IPS-15b (cell line): ENCODE measurements around the gene DOK5.
"Not testable (repeated sequence)": the region's sequence is repeated elsewhere in the genome, so short reads cannot be mapped to it uniquely, and the experiment has no call there.

ENCODE experiments used
- H3K27me3 ChIP-seq: one replicate; pipeline ENCODE4 v1.6.1; 2013; ENCODE audit warnings: low read length; ENCODE audit not compliant: control insufficient read depth, insufficient read depth
- H3K36me3 ChIP-seq: one replicate; pipeline ENCODE4 v1.6.1; 2013; ENCODE audit warnings: low read length; ENCODE audit not compliant: control insufficient read depth, insufficient read depth
- H3K4me1 ChIP-seq: one replicate; pipeline ENCODE4 v1.6.1; 2013; ENCODE audit warnings: mild to moderate bottlenecking, low read length; ENCODE audit not compliant: control insufficient read depth, insufficient read depth
- H3K4me3 ChIP-seq: one replicate; pipeline ENCODE4 v1.5.1; 2013; ENCODE audit warnings: low read depth, low read length
- H3K9ac ChIP-seq: one replicate; pipeline ENCODE4 v1.6.1; 2013; ENCODE audit warnings: low read depth, mild to moderate bottlenecking, low read length
- H3K9me3 ChIP-seq: one replicate; pipeline ENCODE4 v1.6.1; 2013; ENCODE audit warnings: mild to moderate bottlenecking, low read length; ENCODE audit not compliant: control insufficient read depth, insufficient read depth

DOK5 gene

GRCh38 chr20:54475334-54476168 lies at the start of gene DOK5:
DOK5 (plus strand) TSS chr20:54475593; CDS start chr20:54475947, 354 bp downstream.
- Histone ChIP-seq H3K4me3 (peak within 1 kb of the TSS; percentile 88), H3K9me3 (no peaks in the 10 kb centered on the region), H3K9ac (no peak within 1 kb of the TSS), H3K36me3 (no peaks in the 10 kb centered on the region), H3K4me1 (peaks cover 3% of the 10 kb centered on the region), H3K27me3 (peaks cover 26% of the 10 kb centered on the region)

GRCh38 chr20:54429364-54429763 lies 46.0 kb upstream of the DOK5 start:
- no peak overlapping the region for H3K9ac ChIP-seq

GRCh38 chr20:54431156-54431944 lies 44.0 kb upstream of the DOK5 start:
- Histone ChIP-seq H3K4me1 (no peaks in the 10 kb centered on the region), H3K9me3 (no peaks in the 10 kb centered on the region), H3K4me3 (no peak overlapping the region), H3K27me3 (no peaks in the 10 kb centered on the region), H3K36me3 (no peaks in the 10 kb centered on the region), H3K9ac (no peak overlapping the region)

More at GRCh38 chr20:54429364-54429763, 46.0 kb upstream of the DOK5 start:
- Histone ChIP-seq H3K27me3 (no peaks in the 10 kb centered on the region), H3K4me3 (no peak overlapping the region), H3K9me3 (no peaks in the 10 kb centered on the region), H3K36me3 (no peaks in the 10 kb centered on the region), H3K4me1 (no peaks in the 10 kb centered on the region)

- H3K4me3 ChIP-seq: no peak overlapping the region
- no peaks in the 10 kb centered on the region for H3K27me3 ChIP-seq
- no peaks in the 10 kb centered on the region for H3K4me1 ChIP-seq
- H3K9ac ChIP-seq: no peak overlapping the region
- H3K36me3 ChIP-seq: no peaks in the 10 kb centered on the region
- H3K9me3 ChIP-seq: no peaks in the 10 kb centered on the region
Observed at GRCh38 chr20:54432966-54433365, 42.4 kb upstream of the DOK5 start.

- Histone ChIP-seq H3K36me3 (no peaks in the 10 kb centered on the region), H3K27me3 (no peaks in the 10 kb centered on the region), H3K9me3 (no peaks in the 10 kb centered on the region), H3K9ac (no peak overlapping the region), H3K4me1 (no peaks in the 10 kb centered on the region), H3K4me3 (no peak overlapping the region)
Observed at GRCh38 chr20:54433636-54434035, 41.8 kb upstream of the DOK5 start.

- H3K9ac ChIP-seq: no peak overlapping the region
- H3K36me3 ChIP-seq: no peaks in the 10 kb centered on the region
- H3K9me3 ChIP-seq: no peaks in the 10 kb centered on the region
- no peak overlapping the region for H3K4me3 ChIP-seq
- H3K27me3 ChIP-seq: no peaks in the 10 kb centered on the region
- no peaks in the 10 kb centered on the region for H3K4me1 ChIP-seq
Observed at GRCh38 chr20:54434196-54434595, 41.2 kb upstream of the DOK5 start.

- H3K9me3 ChIP-seq: no peaks in the 10 kb centered on the region
- no peaks in the 10 kb centered on the region for H3K36me3 ChIP-seq
- no peak overlapping the region for H3K9ac ChIP-seq
- H3K4me1 ChIP-seq: no peaks in the 10 kb centered on the region
- no peak overlapping the region for H3K4me3 ChIP-seq
- H3K27me3 ChIP-seq: no peaks in the 10 kb centered on the region
Observed at GRCh38 chr20:54435015-54435414, 40.4 kb upstream of the DOK5 start.

GRCh38 chr20:54436410-54436809 lies 39.0 kb upstream of the DOK5 start:
- not testable (repeated sequence) for H3K4me1 ChIP-seq, H3K27me3 ChIP-seq, H3K9me3 ChIP-seq, H3K9ac ChIP-seq, H3K4me3 ChIP-seq, H3K36me3 ChIP-seq

- Histone ChIP-seq H3K36me3 (no peaks in the 10 kb centered on the region), H3K9me3 (no peaks in the 10 kb centered on the region), H3K4me1 (no peaks in the 10 kb centered on the region), H3K4me3 (no peak overlapping the region), H3K27me3 (no peaks in the 10 kb centered on the region), H3K9ac (no peak overlapping the region)
Observed at GRCh38 chr20:54438166-54438565, 37.2 kb upstream of the DOK5 start.

GRCh38 chr20:54450207-54450606 lies 25.2 kb upstream of the DOK5 start:
- H3K9ac ChIP-seq: no peak overlapping the region
- no peaks in the 10 kb centered on the region for H3K9me3 ChIP-seq
- H3K36me3 ChIP-seq: no peaks in the 10 kb centered on the region
- H3K4me1 ChIP-seq: peaks cover 12% of the 10 kb centered on the region
- H3K27me3 ChIP-seq: no peaks in the 10 kb centered on the region
- H3K4me3 ChIP-seq: no peak overlapping the region

GRCh38 chr20:54451171-54451570 lies 24.2 kb upstream of the DOK5 start:
- no peaks in the 10 kb centered on the region for H3K36me3 ChIP-seq
- H3K4me1 ChIP-seq: peaks cover 12% of the 10 kb centered on the region
- H3K4me3 ChIP-seq: no peak overlapping the region
- no peaks in the 10 kb centered on the region for H3K9me3 ChIP-seq
- no peaks in the 10 kb centered on the region for H3K27me3 ChIP-seq
- H3K9ac ChIP-seq: no peak overlapping the region

GRCh38 chr20:54452277-54452676 lies 23.1 kb upstream of the DOK5 start:
- H3K4me1 ChIP-seq: peaks cover 5% of the 10 kb centered on the region
- no peaks in the 10 kb centered on the region for H3K9me3 ChIP-seq
- no peak overlapping the region for H3K4me3 ChIP-seq
- no peaks in the 10 kb centered on the region for H3K27me3 ChIP-seq
- H3K9ac ChIP-seq: no peak overlapping the region
- H3K36me3 ChIP-seq: no peaks in the 10 kb centered on the region
